Body of pancreas (tissue), 4 donors: ENCODE measurements around the gene ZNF205.

Experiments used
- POLR2A ChIP-seq, 3 donors: fragments of 450-650 bp; IDR thresholded peaks; one replicate each; pipeline ENCODE4 v1.6.1; 2016; ENCODE audit warnings: antibody characterized with exemption in 3 of 3, mild to moderate bottlenecking in 2 of 3
- TF ChIP-seq, protein P1 (sequence below), 7 experiments: fragments of 450-650 bp in 4 of 7; fragments of 200-600 bp in 3 of 7; sonication (generic) in 3 of 7; IDR thresholded peaks; one replicate each; pipeline ENCODE4 v1.5.1; 2016 to 2019; ENCODE audit warnings: antibody characterized with exemption in 7 of 7

GRCh38 chr16:3158510-3159314 lies 46.3 kb downstream of the ZNF205 start:
- TF ChIP-seq, protein P1, sequence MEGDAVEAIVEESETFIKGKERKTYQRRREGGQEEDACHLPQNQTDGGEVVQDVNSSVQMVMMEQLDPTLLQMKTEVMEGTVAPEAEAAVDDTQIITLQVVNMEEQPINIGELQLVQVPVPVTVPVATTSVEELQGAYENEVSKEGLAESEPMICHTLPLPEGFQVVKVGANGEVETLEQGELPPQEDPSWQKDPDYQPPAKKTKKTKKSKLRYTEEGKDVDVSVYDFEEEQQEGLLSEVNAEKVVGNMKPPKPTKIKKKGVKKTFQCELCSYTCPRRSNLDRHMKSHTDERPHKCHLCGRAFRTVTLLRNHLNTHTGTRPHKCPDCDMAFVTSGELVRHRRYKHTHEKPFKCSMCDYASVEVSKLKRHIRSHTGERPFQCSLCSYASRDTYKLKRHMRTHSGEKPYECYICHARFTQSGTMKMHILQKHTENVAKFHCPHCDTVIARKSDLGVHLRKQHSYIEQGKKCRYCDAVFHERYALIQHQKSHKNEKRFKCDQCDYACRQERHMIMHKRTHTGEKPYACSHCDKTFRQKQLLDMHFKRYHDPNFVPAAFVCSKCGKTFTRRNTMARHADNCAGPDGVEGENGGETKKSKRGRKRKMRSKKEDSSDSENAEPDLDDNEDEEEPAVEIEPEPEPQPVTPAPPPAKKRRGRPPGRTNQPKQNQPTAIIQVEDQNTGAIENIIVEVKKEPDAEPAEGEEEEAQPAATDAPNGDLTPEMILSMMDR (IDR thresholded peaks at IDR 0.05), result no peak
- peak; percentile 67 to 78 (median 77) for TF ChIP-seq POLR2A (IDR thresholded peaks at IDR 0.05)
